Amniotic epithelial cell (primary cell): ENCODE data around the gene CHST13.
A peak's percentile ranks its signal among the peaks of the same experiment; 100 is the strongest.
"Not testable (repeated sequence)": the region's sequence is repeated elsewhere in the genome, so short reads cannot be mapped to it uniquely, and the experiment has no call there.

ENCODE experiments used
- DNase-seq: peaks from one replicate; pipeline ENCODE4 v3.0.0-alpha.2; 2010; ENCODE audit warnings: low read depth

Gene CHST13

GRCh38 chr3:126525853-126526667, 2.1 kb downstream of the CHST13 start:
- no peak for DNase-seq

- no peak for DNase-seq
These were observed 2.7 kb downstream of the CHST13 start for GRCh38 chr3:126526668-126527005.

GRCh38 chr3:126527006-126527405, 3.1 kb downstream of the CHST13 start:
- DNase-seq, result no peak

GRCh38 chr3:126527455-126528211, 3.7 kb downstream of the CHST13 start:
- DNase-seq, result no peak

GRCh38 chr3:126528419-126528799, 4.5 kb downstream of the CHST13 start:
- no peak for DNase-seq

GRCh38 chr3:126528800-126529541, 5.0 kb downstream of the CHST13 start:
- DNase-seq, result peak; percentile 80

- no peak for DNase-seq
These were observed 5.7 kb downstream of the CHST13 start for GRCh38 chr3:126529585-126530170.

GRCh38 chr3:126530171-126531050, 6.5 kb downstream of the CHST13 start:
- no peak for DNase-seq

GRCh38 chr3:126531051-126531330, 7.0 kb downstream of the CHST13 start:
- DNase-seq, result no peak

GRCh38 chr3:126533506-126533905, 9.6 kb downstream of the CHST13 start:
- no peak for DNase-seq

GRCh38 chr3:126534716-126535115, 10.8 kb downstream of the CHST13 start:
- not testable (repeated sequence) for DNase-seq

GRCh38 chr3:126535636-126536035, 11.7 kb downstream of the CHST13 start:
- no peak for DNase-seq

GRCh38 chr3:126536126-126536525, 12.2 kb downstream of the CHST13 start:
- no peak for DNase-seq

GRCh38 chr3:126537116-126537729, 13.3 kb downstream of the CHST13 start:
- no peak for DNase-seq

- DNase-seq, result no peak
These were observed 13.9 kb downstream of the CHST13 start for GRCh38 chr3:126537730-126538281.

- DNase-seq, result no peak
These were observed 14.4 kb downstream of the CHST13 start for GRCh38 chr3:126538316-126538715.

- DNase-seq, result no peak
These were observed 15.0 kb downstream of the CHST13 start for GRCh38 chr3:126538966-126539365.

- DNase-seq, result no peak
These were observed 15.7 kb downstream of the CHST13 start for GRCh38 chr3:126539558-126540250.

- peak; percentile 77 for DNase-seq
These were observed 16.4 kb downstream of the CHST13 start for GRCh38 chr3:126540342-126540849.
